Gastrocnemius medialis (tissue), 4 donors: Measurements from ENCODE around the gene PPP1R13L. TPM values are rescaled to one million over a fixed set of nuclear protein-coding genes. Genes with fewer than 3 reads are reported as not detected.
"Not testable (repeated sequence)": the region's sequence is repeated elsewhere in the genome, so short reads cannot be mapped to it uniquely, and the experiment has no call there.

Experiments used
- ATAC-seq, 2 donors: fragments of 150-250 bp; one replicate each; pipeline ENCODE4 v1.9.1; 2016
- DNase-seq, 2 donors: peaks; one replicate each; pipeline ENCODE4 v3.0.0-alpha.2; 2019
- H3K27ac ChIP-seq, 4 donors: fragments of 200-600 bp; sonication (generic); 1 replicate in 1 of 4; 2 replicates in 3 of 4; pipeline ENCODE4 v1.5.1; 2016 to 2018; ENCODE audit warnings: mild to moderate bottlenecking in 2 of 4, moderate library complexity in 1 of 4
- H3K27me3 ChIP-seq, 3 donors: fragments of 200-600 bp; sonication (generic) in 2 of 3; 1 replicate in 1 of 3; 2 replicates in 2 of 3; pipeline versions ENCODE4 v1.5.1 to v1.6.0; 2016 to 2019; ENCODE audit warnings: mild to moderate bottlenecking in 1 of 3, moderate library complexity in 1 of 3
- H3K36me3 ChIP-seq, 2 donors: fragments of 200-600 bp; sonication (generic) in 1 of 2; one replicate each; pipeline ENCODE4 v1.5.1; 2017 to 2018
- H3K4me1 ChIP-seq, 2 donors: fragments of 200-600 bp; sonication (generic) in 1 of 2; one replicate each; pipeline ENCODE4 v1.5.1; 2016 to 2017; ENCODE audit warnings: mild to moderate bottlenecking in 2 of 2
- H3K4me3 ChIP-seq, 4 donors: fragments of 200-600 bp; sonication (generic) in 3 of 4; 1 replicate in 1 of 4; 2 replicates in 3 of 4; pipeline ENCODE4 v1.5.1; 2016 to 2019; ENCODE audit warnings: mild to moderate bottlenecking in 2 of 4
- H3K9me3 ChIP-seq, 3 donors: fragments of 200-600 bp; sonication (generic) in 2 of 3; 1 replicate in 1 of 3; 2 replicates in 2 of 3; pipeline ENCODE4 v1.5.1; 2016 to 2019
- POLR2A ChIP-seq, 2 donors: fragments of 450-650 bp; IDR thresholded peaks; one replicate each; pipeline ENCODE4 v1.6.1; 2017; ENCODE audit warnings: antibody characterized with exemption in 2 of 2, mild to moderate bottlenecking in 2 of 2, moderate library complexity in 2 of 2
- in situ Hi-C, 4 donors: fragments of 200-750 bp; cut with MboI; loops; one replicate each; pipeline versions ENCODE4 v1.15.0 to v1.8.0; 2017; ENCODE audit warnings: low sequenced_read_pairs in 4 of 4
- intact Hi-C: fragments of 100-400 bp; cut with DNase I; formaldehyde crosslinking; loops from one replicate; pipeline ENCODE4 v1.15.1; 2023; ENCODE audit warnings: low total_unique reads
- total RNA-seq, 4 donors: library from RNA; depleted of rRNA; stranded (reverse); fragments of >200 nt; gene quantifications; one replicate each; pipeline versions ENCODE4 v1.1.0 to v1.2.3, GENCODE V29; 2016
- TF ChIP-seq, protein P1 (sequence below), 5 experiments: fragments of 450-650 bp in 3 of 5; fragments of 200-600 bp in 2 of 5; sonication (generic) in 2 of 5; IDR thresholded peaks in 4 of 5; conservative IDR thresholded peaks in 1 of 5; 1 replicate in 4 of 5; 2 replicates in 1 of 5; pipeline ENCODE4 v1.5.1; 2016 to 2019; ENCODE audit warnings: antibody characterized with exemption in 5 of 5, mild to moderate bottlenecking in 3 of 5, moderate library complexity in 3 of 5

The PPP1R13L gene
- total RNA-seq, 4 donors from 2014 or later: 1.1 to 6.9 (median 1.5) TPM

DNA sequence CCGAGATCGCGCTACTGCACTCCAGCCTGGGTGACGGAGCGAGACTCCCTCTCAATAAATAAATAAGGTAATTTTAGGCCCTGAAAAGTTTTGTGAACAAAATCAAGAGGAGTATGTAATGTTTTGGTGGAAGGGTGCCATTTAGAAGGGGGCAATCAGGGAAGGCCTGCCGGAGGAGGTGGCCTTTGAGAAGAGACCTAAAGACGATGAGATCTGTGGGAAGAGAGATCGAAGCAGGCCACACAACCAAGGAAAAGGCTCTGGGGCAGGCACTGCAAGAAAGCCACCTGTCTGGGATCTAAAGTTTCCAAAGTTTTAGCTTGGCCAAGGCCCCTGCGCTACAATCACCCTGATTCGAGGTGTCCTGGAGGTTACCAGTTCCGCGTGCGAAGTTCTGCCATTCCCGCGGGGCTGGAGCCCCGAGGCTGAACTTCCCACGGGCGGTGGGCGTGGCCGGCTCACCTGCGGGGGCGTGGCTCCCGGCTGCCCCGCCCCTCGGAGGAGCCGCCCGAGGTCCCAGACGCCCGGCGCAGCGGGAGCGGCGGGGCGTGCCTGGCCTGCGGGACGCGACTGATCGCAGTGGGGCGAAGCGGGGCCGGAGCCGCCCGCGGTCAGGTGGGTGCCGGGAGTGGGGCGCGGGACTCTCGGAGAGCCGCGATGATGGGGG is 64.5 kb downstream of the PPP1R13L start, which contains the start of gene KLC3:
KLC3 (plus strand) TSS at position 519 of the 667 bp plus-strand sequence. CDS start 4,792 bp downstream, outside the sequence.
- no peak for DNase-seq
- Histone ChIP-seq H3K9me3 (no peaks in the 10 kb centered on the region), H3K27ac (no peak within 1 kb of the TSS), H3K4me3 (peak within 1 kb of the TSS in 2 of 4 donors; percentile 18 to 31), H3K27me3 (peaks cover 3 to 18% (median 17%) of the 10 kb centered on the region in 3 donors), H3K36me3 (no peaks in the 10 kb centered on the region), H3K4me1 (peaks cover 4 to 6% of the 10 kb centered on the region in 2 donors)
- TF ChIP-seq, protein P1, sequence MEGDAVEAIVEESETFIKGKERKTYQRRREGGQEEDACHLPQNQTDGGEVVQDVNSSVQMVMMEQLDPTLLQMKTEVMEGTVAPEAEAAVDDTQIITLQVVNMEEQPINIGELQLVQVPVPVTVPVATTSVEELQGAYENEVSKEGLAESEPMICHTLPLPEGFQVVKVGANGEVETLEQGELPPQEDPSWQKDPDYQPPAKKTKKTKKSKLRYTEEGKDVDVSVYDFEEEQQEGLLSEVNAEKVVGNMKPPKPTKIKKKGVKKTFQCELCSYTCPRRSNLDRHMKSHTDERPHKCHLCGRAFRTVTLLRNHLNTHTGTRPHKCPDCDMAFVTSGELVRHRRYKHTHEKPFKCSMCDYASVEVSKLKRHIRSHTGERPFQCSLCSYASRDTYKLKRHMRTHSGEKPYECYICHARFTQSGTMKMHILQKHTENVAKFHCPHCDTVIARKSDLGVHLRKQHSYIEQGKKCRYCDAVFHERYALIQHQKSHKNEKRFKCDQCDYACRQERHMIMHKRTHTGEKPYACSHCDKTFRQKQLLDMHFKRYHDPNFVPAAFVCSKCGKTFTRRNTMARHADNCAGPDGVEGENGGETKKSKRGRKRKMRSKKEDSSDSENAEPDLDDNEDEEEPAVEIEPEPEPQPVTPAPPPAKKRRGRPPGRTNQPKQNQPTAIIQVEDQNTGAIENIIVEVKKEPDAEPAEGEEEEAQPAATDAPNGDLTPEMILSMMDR (IDR thresholded peaks at IDR 0.05 in 4 of 5, conservative IDR thresholded peaks at IDR 0.05 in 1 of 5): no peak
- TF ChIP-seq POLR2A (IDR thresholded peaks at IDR 0.05): no peak
- ATAC-seq: no peak
- in situ Hi-C loops: no loop called here
- intact Hi-C loops: no loop called here

GRCh38 chr19:45339629-45340028 is 65.2 kb downstream of the PPP1R13L start:
- no peaks in the 10 kb centered on the region for H3K9me3 ChIP-seq
- H3K4me1 ChIP-seq: peaks cover 4 to 6% of the 10 kb centered on the region in 2 donors
- in situ Hi-C loops (loop anchor here in 2 of 4 donors (5.0 kb wide), 2 partner anchors 87 to 92 kb away; partner anchors contain the start of genes EXOC3L2 (in 1 of the 2) and MARK4 (in 1 of the 2)), intact Hi-C loops (loop anchor here (2.0 to 5.0 kb wide), 2 partner anchors 37 to 177 kb away; no protein-coding TSS in a partner anchor)
- no peaks in the 10 kb centered on the region for H3K36me3 ChIP-seq
- H3K27ac ChIP-seq: no peak overlapping the region
- TF ChIP-seq, protein P1 (IDR thresholded peaks at IDR 0.05 in 4 of 5, conservative IDR thresholded peaks at IDR 0.05 in 1 of 5): no peak
- no peak for TF ChIP-seq POLR2A (IDR thresholded peaks at IDR 0.05)
- no peak overlapping the region for H3K4me3 ChIP-seq
- H3K27me3 ChIP-seq: peaks cover 3 to 17% (median 15%) of the 10 kb centered on the region in 3 donors
- ATAC-seq (no peak), DNase-seq (no peak)

DNA sequence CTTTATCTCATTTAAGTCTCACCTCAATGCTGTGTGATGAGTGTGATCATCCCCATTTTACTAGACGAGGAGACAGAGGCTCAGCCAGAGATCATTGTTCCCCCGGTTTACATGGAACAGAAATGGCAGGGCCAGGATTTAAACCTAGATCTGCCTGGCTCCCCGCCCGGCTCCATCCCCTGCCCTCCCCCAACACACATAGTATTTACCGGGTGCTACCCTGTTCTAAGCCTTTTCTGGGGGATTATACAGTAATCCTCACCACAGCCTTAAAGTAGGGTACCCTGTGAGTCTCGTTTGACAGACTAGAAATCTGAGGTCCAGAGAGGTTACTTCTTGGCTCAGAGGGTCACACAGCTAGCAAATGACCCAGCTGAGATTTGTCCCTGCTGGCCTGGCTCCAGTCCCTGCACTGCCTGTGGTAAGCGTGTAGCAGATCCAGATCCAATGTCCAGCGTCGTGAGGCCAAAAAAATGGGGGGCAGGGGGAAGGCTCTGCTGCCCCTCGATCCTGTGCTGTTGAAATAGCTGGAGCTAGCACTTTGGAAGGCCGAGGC is 68.1 kb downstream of the PPP1R13L start:
- H3K36me3 ChIP-seq: no peaks in the 10 kb centered on the region
- peaks cover 3 to 17% (median 15%) of the 10 kb centered on the region in 3 donors for H3K27me3 ChIP-seq
- no peaks in the 10 kb centered on the region for H3K9me3 ChIP-seq
- H3K27ac ChIP-seq: no peak overlapping the region
- in situ Hi-C loops (loop anchor here in 2 of 4 donors (5.0 kb wide), 2 partner anchors 84 to 89 kb away; partner anchors contain the start of genes EXOC3L2 (in 1 of the 2) and MARK4 (in 1 of the 2)), intact Hi-C loops (loop anchor here (5.0 kb wide), 1 partner anchor 34 kb away; no protein-coding TSS in a partner anchor)
- H3K4me1 ChIP-seq: peaks cover 4 to 6% of the 10 kb centered on the region in 2 donors
- no peak for TF ChIP-seq POLR2A (IDR thresholded peaks at IDR 0.05)
- DNase-seq (no peak), ATAC-seq (no peak)
- no peak overlapping the region for H3K4me3 ChIP-seq

DNA sequence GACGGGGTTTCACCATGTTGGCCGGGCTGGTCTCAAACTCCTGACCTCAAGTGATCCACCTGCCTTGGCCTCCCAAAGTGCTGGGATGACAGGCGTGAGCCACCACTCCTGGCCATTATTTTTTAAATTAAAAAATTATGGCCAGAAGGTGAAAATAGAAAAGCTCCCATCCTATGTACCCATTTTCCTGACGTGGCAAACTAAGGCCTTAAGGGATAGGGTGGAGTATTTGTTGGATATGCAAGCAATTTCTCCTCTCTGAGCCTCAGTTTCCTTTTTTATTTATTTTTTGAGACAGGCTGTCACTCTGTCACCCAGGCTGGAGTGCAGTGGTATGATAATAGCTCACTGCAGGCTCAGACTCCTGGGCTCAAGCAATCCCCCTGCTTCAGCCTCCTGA is 70.0 kb downstream of the PPP1R13L start:
- H3K36me3 ChIP-seq, DNase-seq, H3K4me1 ChIP-seq, H3K27me3 ChIP-seq, H3K4me3 ChIP-seq, ATAC-seq, H3K9me3 ChIP-seq: not testable (repeated sequence)
- in situ Hi-C loops (loop anchor here in 2 of 4 donors (5.0 kb wide), 2 partner anchors 83 to 88 kb away; partner anchors contain the start of genes EXOC3L2 (in 1 of the 2) and MARK4 (in 1 of the 2)), intact Hi-C loops (loop anchor here (5.0 kb wide), 1 partner anchor 33 kb away; no protein-coding TSS in a partner anchor)
- peak overlapping the region in 1 of 4 donors; percentile 38 for H3K27ac ChIP-seq

- no peaks in the 10 kb centered on the region for H3K36me3 ChIP-seq
- DNase-seq (no peak), ATAC-seq (no peak)
- intact Hi-C loops (no loop called here), in situ Hi-C loops (no loop called here)
- H3K4me3 ChIP-seq: no peak overlapping the region
- no peaks in the 10 kb centered on the region for H3K9me3 ChIP-seq
- TF ChIP-seq POLR2A (IDR thresholded peaks at IDR 0.05): no peak
- TF ChIP-seq, protein P1 (IDR thresholded peaks at IDR 0.05 in 4 of 5, conservative IDR thresholded peaks at IDR 0.05 in 1 of 5): no peak
- no peak overlapping the region for H3K27ac ChIP-seq
- no peaks in the 10 kb centered on the region for H3K27me3 ChIP-seq
- peaks cover 5 to 7% of the 10 kb centered on the region in 2 donors for H3K4me1 ChIP-seq
These were observed 71.1 kb downstream of the PPP1R13L start for GRCh38 chr19:45333609-45334303.
